HFFc6 (cell line): ENCODE measurements around the gene KCNA2. TPM values are rescaled to one million over a fixed set of nuclear protein-coding genes. Genes with fewer than 3 reads are reported as not detected.

ENCODE experiments used
- DNase-seq: peaks from one replicate; pipeline ENCODE4 v3.0.0-alpha.2; 2018
- H3K27ac Mint-ChIP-seq: 2 replicates; pipeline ENCODE4 v1.8.0; 2020; ENCODE audit warnings: mild to moderate bottlenecking, mixed read lengths
- H3K27me3 Mint-ChIP-seq: 2 replicates; pipeline ENCODE4 v1.8.0; 2021; ENCODE audit warnings: mild to moderate bottlenecking, moderate library complexity, mixed read lengths; ENCODE audit not compliant: insufficient read depth
- H3K36me3 Mint-ChIP-seq: 2 replicates; pipeline ENCODE4 v1.8.0; 2021; ENCODE audit warnings: low read depth, mixed read lengths
- H3K4me1 Mint-ChIP-seq: 2 replicates; pipeline ENCODE4 v1.8.0; 2020; ENCODE audit warnings: low read depth, mixed read lengths
- H3K4me3 Mint-ChIP-seq: 2 replicates; pipeline ENCODE4 v1.8.0; 2020; ENCODE audit warnings: mild to moderate bottlenecking, moderate library complexity, mixed read lengths
- H3K9me3 Mint-ChIP-seq: 2 replicates; pipeline ENCODE4 v1.8.0; 2020; ENCODE audit warnings: mild to moderate bottlenecking, mixed read lengths
- total RNA-seq, 6 experiments: library from RNA; stranded (reverse); fragmentation: NEBNext Ultra II Directional; extraction: Animal tissue kit (Norgen Biotek cat#: 25700); gene quantifications; 2 replicates in 1 of 6; 3 replicates in 5 of 6; pipeline ENCODE4 v1.2.3, GENCODE V29; 2021
- TF ChIP-seq, protein P1 (sequence below): fragments of 200-600 bp; sonication (generic); IDR thresholded peaks from 2 replicates; pipeline ENCODE4 v1.5.0; 2021; ENCODE audit warnings: antibody characterized with exemption, mild to moderate bottlenecking

Gene KCNA2
- total RNA-seq, 6 experiments from 2014 or later: not detected

GRCh38 chr1:110605446-110605845, 712 bp downstream of the KCNA2 start:
- peaks cover 61% of the 10 kb centered on the region for H3K27me3 Mint-ChIP-seq
- no peak overlapping the region for H3K4me3 Mint-ChIP-seq
- H3K4me1 Mint-ChIP-seq: no peaks in the 10 kb centered on the region
- no peak for DNase-seq
- no peak overlapping the region for H3K27ac Mint-ChIP-seq
- H3K36me3 Mint-ChIP-seq: no peaks in the 10 kb centered on the region
- no peaks in the 10 kb centered on the region for H3K9me3 Mint-ChIP-seq
- TF ChIP-seq, protein P1, sequence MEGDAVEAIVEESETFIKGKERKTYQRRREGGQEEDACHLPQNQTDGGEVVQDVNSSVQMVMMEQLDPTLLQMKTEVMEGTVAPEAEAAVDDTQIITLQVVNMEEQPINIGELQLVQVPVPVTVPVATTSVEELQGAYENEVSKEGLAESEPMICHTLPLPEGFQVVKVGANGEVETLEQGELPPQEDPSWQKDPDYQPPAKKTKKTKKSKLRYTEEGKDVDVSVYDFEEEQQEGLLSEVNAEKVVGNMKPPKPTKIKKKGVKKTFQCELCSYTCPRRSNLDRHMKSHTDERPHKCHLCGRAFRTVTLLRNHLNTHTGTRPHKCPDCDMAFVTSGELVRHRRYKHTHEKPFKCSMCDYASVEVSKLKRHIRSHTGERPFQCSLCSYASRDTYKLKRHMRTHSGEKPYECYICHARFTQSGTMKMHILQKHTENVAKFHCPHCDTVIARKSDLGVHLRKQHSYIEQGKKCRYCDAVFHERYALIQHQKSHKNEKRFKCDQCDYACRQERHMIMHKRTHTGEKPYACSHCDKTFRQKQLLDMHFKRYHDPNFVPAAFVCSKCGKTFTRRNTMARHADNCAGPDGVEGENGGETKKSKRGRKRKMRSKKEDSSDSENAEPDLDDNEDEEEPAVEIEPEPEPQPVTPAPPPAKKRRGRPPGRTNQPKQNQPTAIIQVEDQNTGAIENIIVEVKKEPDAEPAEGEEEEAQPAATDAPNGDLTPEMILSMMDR: no peak

DNA sequence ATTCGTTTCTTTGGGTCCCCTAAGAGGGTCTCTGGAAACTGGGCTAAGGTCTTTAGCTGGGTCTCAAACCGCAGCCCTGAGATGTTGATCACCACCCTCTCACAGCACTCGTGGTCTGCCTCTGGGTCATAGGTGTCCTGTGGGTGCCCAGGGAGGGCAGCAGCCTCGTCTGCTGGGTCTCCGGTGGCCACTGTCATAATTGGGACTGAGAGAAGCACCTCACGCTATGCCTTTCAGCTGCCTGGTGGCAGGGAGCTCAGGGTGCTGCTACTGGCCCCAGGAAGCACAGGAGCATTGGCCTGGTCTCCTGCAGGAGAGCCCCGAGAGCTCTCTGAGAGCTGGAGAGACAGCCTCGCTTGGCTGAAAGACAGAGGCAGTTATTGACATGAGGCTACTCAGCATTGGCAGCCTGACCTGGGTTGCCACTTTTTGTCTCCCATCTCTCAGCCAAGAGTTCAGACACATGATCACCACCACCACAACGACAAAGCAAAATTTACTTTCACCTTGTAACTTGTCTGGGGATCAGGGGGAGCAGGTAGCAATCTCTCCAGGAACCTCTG, 1.5 kb downstream of the KCNA2 start:
- no peak for DNase-seq
- Mint-ChIP-seq H3K4me1 (no peaks in the 10 kb centered on the region), H3K9me3 (no peaks in the 10 kb centered on the region), H3K36me3 (no peaks in the 10 kb centered on the region), H3K27ac (no peak overlapping the region), H3K4me3 (no peak overlapping the region), H3K27me3 (peaks cover 53% of the 10 kb centered on the region)
- TF ChIP-seq, protein P1: no peak

DNA sequence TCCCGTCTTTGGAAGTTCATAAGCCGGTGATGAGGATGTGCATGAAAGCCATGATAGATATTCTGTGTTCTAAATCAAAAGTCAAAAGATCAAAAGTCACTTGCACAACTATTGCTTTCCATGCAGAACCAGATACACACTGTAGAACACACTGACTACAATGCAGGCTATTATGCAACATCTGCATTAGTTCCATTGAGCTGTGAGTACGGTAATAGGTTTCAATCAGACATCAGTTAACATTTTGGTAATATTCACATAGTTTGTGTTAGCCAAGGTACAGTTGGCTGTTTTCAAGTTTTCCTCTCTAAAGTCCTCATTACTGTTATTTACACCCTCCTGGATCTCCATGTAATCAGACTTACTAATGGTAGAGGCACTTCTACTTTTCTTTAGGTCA, 3.1 kb downstream of the KCNA2 start:
- Mint-ChIP-seq H3K36me3 (no peaks in the 10 kb centered on the region), H3K4me3 (no peak overlapping the region), H3K27ac (no peak overlapping the region), H3K4me1 (no peaks in the 10 kb centered on the region), H3K9me3 (no peaks in the 10 kb centered on the region), H3K27me3 (peaks cover 40% of the 10 kb centered on the region)
- TF ChIP-seq, protein P1: no peak
- no peak for DNase-seq

GRCh38 chr1:110602466-110602865, 3.7 kb downstream of the KCNA2 start:
- Mint-ChIP-seq H3K27ac (no peak overlapping the region), H3K36me3 (no peaks in the 10 kb centered on the region), H3K4me1 (no peaks in the 10 kb centered on the region), H3K4me3 (no peak overlapping the region), H3K27me3 (peaks cover 36% of the 10 kb centered on the region), H3K9me3 (no peaks in the 10 kb centered on the region)
- TF ChIP-seq, protein P1: no peak
- DNase-seq: no peak

DNA sequence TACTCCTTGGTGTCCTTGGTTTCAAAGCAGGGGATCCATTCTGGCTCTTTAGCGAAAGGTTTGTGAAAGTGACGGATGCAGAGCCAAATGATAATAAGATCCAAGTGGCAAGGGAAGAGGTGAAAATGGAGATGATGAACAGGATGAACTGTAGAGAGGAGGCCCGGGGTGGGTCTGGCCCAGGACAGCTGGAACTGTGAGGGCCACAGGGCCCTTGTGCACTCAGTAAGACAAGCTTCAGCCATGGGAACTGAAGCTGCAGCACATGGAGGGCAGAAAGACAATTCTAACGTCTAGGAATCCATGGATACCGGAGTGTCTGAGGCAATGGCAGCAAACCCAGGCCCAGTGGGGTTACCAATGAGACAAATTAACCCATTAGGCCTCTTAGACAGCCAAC, 4.8 kb downstream of the KCNA2 start:
- no peaks in the 10 kb centered on the region for H3K4me1 Mint-ChIP-seq
- H3K36me3 Mint-ChIP-seq: no peaks in the 10 kb centered on the region
- DNase-seq: no peak
- TF ChIP-seq, protein P1: no peak
- no peak overlapping the region for H3K4me3 Mint-ChIP-seq
- no peaks in the 10 kb centered on the region for H3K9me3 Mint-ChIP-seq
- H3K27ac Mint-ChIP-seq: no peak overlapping the region
- H3K27me3 Mint-ChIP-seq: peaks cover 29% of the 10 kb centered on the region

GRCh38 chr1:110600716-110601115, 5.4 kb downstream of the KCNA2 start:
- H3K9me3 Mint-ChIP-seq: no peaks in the 10 kb centered on the region
- no peak for DNase-seq
- no peaks in the 10 kb centered on the region for H3K36me3 Mint-ChIP-seq
- H3K27ac Mint-ChIP-seq: no peak overlapping the region
- TF ChIP-seq, protein P1: no peak
- H3K4me3 Mint-ChIP-seq: no peak overlapping the region
- H3K4me1 Mint-ChIP-seq: no peaks in the 10 kb centered on the region
- peaks cover 26% of the 10 kb centered on the region for H3K27me3 Mint-ChIP-seq
